ENCODE measurements around the gene STAT4.

STAT4 gene

GRCh38 chr2:191176305-191176704, 25.5 kb upstream of the STAT4 start:
- no peak overlapping the region for H3K4me3 ChIP-seq
- no peak overlapping the region for H3K27ac ChIP-seq
- H3K4me1 ChIP-seq: no peaks in the 10 kb centered on the region
- no peaks in the 10 kb centered on the region for H3K9me3 ChIP-seq
- H3K4me2 ChIP-seq: no peak overlapping the region
- no peaks in the 10 kb centered on the region for H3K36me3 ChIP-seq
- H3K9ac ChIP-seq: no peak overlapping the region
- H3K27me3 ChIP-seq: no peaks in the 10 kb centered on the region
- H4K20me1 ChIP-seq: no peaks in the 10 kb centered on the region
- TF ChIP-seq Cebpa-rat (IDR thresholded peaks at IDR 0.05): no peak

GRCh38 chr2:191174442-191174841, 23.6 kb upstream of the STAT4 start:
- Histone ChIP-seq H3K27ac (no peak overlapping the region), H3K9me3 (no peaks in the 10 kb centered on the region), H3K9ac (no peak overlapping the region), H3K27me3 (no peaks in the 10 kb centered on the region), H3K4me2 (no peak overlapping the region), H3K36me3 (no peaks in the 10 kb centered on the region), H3K4me3 (no peak overlapping the region), H3K4me1 (no peaks in the 10 kb centered on the region), H4K20me1 (no peaks in the 10 kb centered on the region)
- no peak for TF ChIP-seq Cebpa-rat (IDR thresholded peaks at IDR 0.05)

- TF ChIP-seq Cebpa-rat (IDR thresholded peaks at IDR 0.05): no peak
- Histone ChIP-seq H3K9ac (no peak overlapping the region), H3K36me3 (no peaks in the 10 kb centered on the region), H3K4me3 (no peak overlapping the region), H3K9me3 (no peaks in the 10 kb centered on the region), H3K27ac (no peak overlapping the region), H3K27me3 (no peaks in the 10 kb centered on the region), H3K4me2 (no peak overlapping the region), H4K20me1 (no peaks in the 10 kb centered on the region), H3K4me1 (no peaks in the 10 kb centered on the region)
These were observed 22.4 kb upstream of the STAT4 start for GRCh38 chr2:191173206-191173605.

GRCh38 chr2:191171708-191172355, 21.0 kb upstream of the STAT4 start:
- H3K27me3 ChIP-seq: no peaks in the 10 kb centered on the region
- H3K9ac ChIP-seq: no peak overlapping the region
- H3K4me2 ChIP-seq: no peak overlapping the region
- no peak for TF ChIP-seq Cebpa-rat (IDR thresholded peaks at IDR 0.05)
- no peaks in the 10 kb centered on the region for H3K4me1 ChIP-seq
- no peak overlapping the region for H3K4me3 ChIP-seq
- no peaks in the 10 kb centered on the region for H4K20me1 ChIP-seq
- H3K36me3 ChIP-seq: no peaks in the 10 kb centered on the region
- no peaks in the 10 kb centered on the region for H3K9me3 ChIP-seq
- H3K27ac ChIP-seq: no peak overlapping the region

GRCh38 chr2:191171286-191171685, 20.5 kb upstream of the STAT4 start:
- H3K4me2 ChIP-seq: no peak overlapping the region
- H3K27ac ChIP-seq: no peak overlapping the region
- H3K9me3 ChIP-seq: no peaks in the 10 kb centered on the region
- no peak overlapping the region for H3K9ac ChIP-seq
- no peak for TF ChIP-seq Cebpa-rat (IDR thresholded peaks at IDR 0.05)
- no peaks in the 10 kb centered on the region for H4K20me1 ChIP-seq
- H3K36me3 ChIP-seq: no peaks in the 10 kb centered on the region
- no peak overlapping the region for H3K4me3 ChIP-seq
- no peaks in the 10 kb centered on the region for H3K4me1 ChIP-seq
- H3K27me3 ChIP-seq: no peaks in the 10 kb centered on the region

GRCh38 chr2:191170773-191171172, 20.0 kb upstream of the STAT4 start:
- H3K4me1 ChIP-seq: no peaks in the 10 kb centered on the region
- no peak overlapping the region for H3K27ac ChIP-seq
- H4K20me1 ChIP-seq: no peaks in the 10 kb centered on the region
- no peaks in the 10 kb centered on the region for H3K36me3 ChIP-seq
- no peaks in the 10 kb centered on the region for H3K9me3 ChIP-seq
- H3K4me3 ChIP-seq: no peak overlapping the region
- no peak overlapping the region for H3K9ac ChIP-seq
- H3K27me3 ChIP-seq: no peaks in the 10 kb centered on the region
- TF ChIP-seq Cebpa-rat (IDR thresholded peaks at IDR 0.05): no peak
- H3K4me2 ChIP-seq: no peak overlapping the region

- no peaks in the 10 kb centered on the region for H3K36me3 ChIP-seq
- H3K27me3 ChIP-seq: no peaks in the 10 kb centered on the region
- H3K4me3 ChIP-seq: no peak overlapping the region
- no peak overlapping the region for H3K27ac ChIP-seq
- no peaks in the 10 kb centered on the region for H4K20me1 ChIP-seq
- no peaks in the 10 kb centered on the region for H3K9me3 ChIP-seq
- no peak overlapping the region for H3K4me2 ChIP-seq
- no peak for TF ChIP-seq Cebpa-rat (IDR thresholded peaks at IDR 0.05)
- no peaks in the 10 kb centered on the region for H3K4me1 ChIP-seq
- no peak overlapping the region for H3K9ac ChIP-seq
These were observed 19.5 kb upstream of the STAT4 start for GRCh38 chr2:191170301-191170636.

GRCh38 chr2:191169456-191170300, 18.9 kb upstream of the STAT4 start:
- H4K20me1 ChIP-seq: no peaks in the 10 kb centered on the region
- no peak overlapping the region for H3K9ac ChIP-seq
- H3K4me3 ChIP-seq: no peak overlapping the region
- H3K36me3 ChIP-seq: no peaks in the 10 kb centered on the region
- H3K4me2 ChIP-seq: no peak overlapping the region
- no peaks in the 10 kb centered on the region for H3K9me3 ChIP-seq
- TF ChIP-seq Cebpa-rat (IDR thresholded peaks at IDR 0.05): no peak
- no peaks in the 10 kb centered on the region for H3K27me3 ChIP-seq
- no peaks in the 10 kb centered on the region for H3K4me1 ChIP-seq
- H3K27ac ChIP-seq: no peak overlapping the region

GRCh38 chr2:191167766-191168165, 17.0 kb upstream of the STAT4 start:
- TF ChIP-seq Cebpa-rat (IDR thresholded peaks at IDR 0.05): no peak
- H3K9ac ChIP-seq: no peak overlapping the region
- H3K27ac ChIP-seq: no peak overlapping the region
- H3K36me3 ChIP-seq: no peaks in the 10 kb centered on the region
- H3K4me1 ChIP-seq: no peaks in the 10 kb centered on the region
- H3K27me3 ChIP-seq: no peaks in the 10 kb centered on the region
- H3K4me3 ChIP-seq: no peak overlapping the region
- no peaks in the 10 kb centered on the region for H3K9me3 ChIP-seq
- no peak overlapping the region for H3K4me2 ChIP-seq
- no peaks in the 10 kb centered on the region for H4K20me1 ChIP-seq

- no peak for TF ChIP-seq Cebpa-rat (IDR thresholded peaks at IDR 0.05)
- no peaks in the 10 kb centered on the region for H3K4me1 ChIP-seq
- no peaks in the 10 kb centered on the region for H3K27me3 ChIP-seq
- H3K27ac ChIP-seq: no peak overlapping the region
- H3K36me3 ChIP-seq: no peaks in the 10 kb centered on the region
- no peaks in the 10 kb centered on the region for H3K9me3 ChIP-seq
- H3K9ac ChIP-seq: no peak overlapping the region
- H3K4me3 ChIP-seq: no peak overlapping the region
- H4K20me1 ChIP-seq: no peaks in the 10 kb centered on the region
- no peak overlapping the region for H3K4me2 ChIP-seq
These were observed 16.1 kb upstream of the STAT4 start for GRCh38 chr2:191166756-191167445.

Measured in BLaER1 (cell line).